Measurements from ENCODE around the gene TP53I11.

Gene TP53I11

DNA sequence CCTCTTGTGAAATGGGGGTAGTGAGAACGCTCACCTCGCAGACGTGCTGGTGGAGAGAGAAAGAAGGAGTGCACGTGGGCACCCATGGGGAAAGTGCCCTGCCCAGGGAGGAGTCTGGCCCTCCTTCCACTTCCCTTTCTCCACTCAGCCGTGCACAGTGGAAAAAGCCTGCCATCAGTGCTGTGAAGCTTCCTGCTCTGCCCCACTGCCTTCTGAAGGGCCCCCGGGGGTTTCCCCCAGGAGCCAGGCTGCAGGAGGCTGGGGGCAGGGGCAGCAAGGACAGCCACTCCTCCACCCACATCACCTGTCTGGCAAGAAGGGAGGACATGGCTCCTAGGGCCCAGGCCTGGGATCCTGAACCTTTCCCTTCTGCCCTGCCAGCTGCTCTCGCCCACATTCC is 7.6 kb downstream of the TP53I11 start:
- Histone ChIP-seq H3K4me1 (peaks cover 100% of the 10 kb centered on the region), H3K4me2 (peak overlapping the region; percentile 99), H3K27ac (peak overlapping the region; percentile 91), H3K36me3 (peaks cover 25% of the 10 kb centered on the region), H3K9ac (peak overlapping the region; percentile 74), H3K27me3 (no peaks in the 10 kb centered on the region), H3K4me3 (peak overlapping the region; percentile 62), H4K20me1 (peaks cover 87% of the 10 kb centered on the region), H3K9me3 (no peaks in the 10 kb centered on the region)
- TF ChIP-seq Cebpa-rat (IDR thresholded peaks at IDR 0.05), result no peak

DNA sequence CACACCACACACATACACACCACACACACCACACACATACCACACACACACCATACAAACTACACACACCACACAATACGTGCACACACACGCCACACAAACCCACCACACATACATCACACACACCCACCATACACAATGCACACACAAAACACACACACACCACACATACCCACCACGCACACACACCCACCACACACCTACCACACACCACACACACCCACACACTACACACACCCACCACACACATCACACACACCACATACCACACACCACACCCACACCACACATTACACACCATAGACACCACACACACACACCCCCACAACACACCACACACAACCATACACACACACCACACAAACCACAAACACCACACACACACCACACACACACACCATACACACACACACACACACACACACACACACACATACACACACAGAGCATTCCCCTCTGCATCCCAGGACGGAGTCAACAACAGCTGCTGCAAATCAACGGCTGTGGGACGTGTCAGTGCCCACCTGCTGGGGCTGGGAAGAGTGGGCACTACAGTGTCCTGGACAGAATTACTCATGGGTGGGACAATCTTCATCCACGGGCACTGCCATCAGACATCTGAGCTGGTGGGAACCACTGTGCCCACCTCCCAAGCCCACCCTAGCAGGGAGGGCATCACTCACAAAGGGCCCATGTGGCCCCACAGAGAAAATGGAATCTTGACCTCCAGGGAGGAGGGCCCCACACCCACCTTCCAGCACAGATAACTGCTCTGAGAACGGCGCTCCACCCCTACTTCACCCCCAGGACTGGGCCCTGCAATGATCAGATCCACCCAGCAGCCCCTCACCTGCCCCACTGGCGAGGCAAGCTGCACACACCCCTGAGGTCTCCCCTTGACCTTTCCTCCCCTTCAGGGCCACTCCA is 8.4 kb downstream of the TP53I11 start:
- peak overlapping the region; percentile 91 for H3K27ac ChIP-seq
- H3K4me3 ChIP-seq, result peak overlapping the region; percentile 62
- H4K20me1 ChIP-seq, result peaks cover 87% of the 10 kb centered on the region
- peaks cover 100% of the 10 kb centered on the region for H3K4me1 ChIP-seq
- peak overlapping the region; percentile 74 for H3K9ac ChIP-seq
- TF ChIP-seq Cebpa-rat (IDR thresholded peaks at IDR 0.05), result no peak
- no peaks in the 10 kb centered on the region for H3K9me3 ChIP-seq
- peaks cover 33% of the 10 kb centered on the region for H3K36me3 ChIP-seq
- H3K27me3 ChIP-seq, result no peaks in the 10 kb centered on the region
- H3K4me2 ChIP-seq, result peak overlapping the region; percentile 99

DNA sequence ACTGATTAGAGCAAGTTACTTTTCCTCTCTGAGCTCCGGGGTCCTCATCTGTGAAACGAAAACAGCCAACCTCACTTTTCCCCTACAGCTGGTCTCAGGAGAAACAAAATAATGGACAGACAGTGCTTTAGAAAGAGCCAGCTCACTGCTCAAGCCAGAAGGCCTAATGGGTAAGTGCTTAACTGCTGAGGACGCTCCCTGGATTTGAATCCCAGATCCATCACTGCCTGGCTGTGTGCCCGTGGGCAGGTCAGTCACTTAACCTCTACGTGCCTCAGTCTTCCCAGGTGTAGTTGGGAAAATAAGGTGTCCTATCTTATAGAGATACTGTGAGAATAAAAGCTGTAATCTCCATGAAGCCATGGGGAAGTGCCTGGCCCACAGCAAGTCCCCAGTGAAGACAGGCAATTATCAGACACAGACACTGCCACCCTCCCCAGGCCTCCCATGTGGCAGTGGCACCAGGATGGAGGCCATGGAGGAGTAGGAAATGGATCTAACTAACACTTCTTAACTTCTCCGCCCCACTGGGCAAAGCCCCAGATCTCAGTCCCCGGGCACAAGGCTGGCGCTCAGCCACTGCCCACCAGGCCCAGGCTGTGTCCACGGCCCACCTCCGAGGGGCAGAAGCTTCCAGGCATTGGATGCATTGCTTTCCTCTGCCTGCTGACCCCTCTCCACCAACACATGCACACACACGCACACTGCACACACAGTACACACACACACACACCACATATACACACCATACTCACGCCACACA is 9.2 kb downstream of the TP53I11 start:
- Histone ChIP-seq H3K4me2 (peak overlapping the region; percentile 99), H3K36me3 (peaks cover 34% of the 10 kb centered on the region), H3K9me3 (no peaks in the 10 kb centered on the region), H3K4me1 (peaks cover 100% of the 10 kb centered on the region), H3K9ac (peak overlapping the region; percentile 74), H4K20me1 (peaks cover 87% of the 10 kb centered on the region), H3K27ac (peak overlapping the region; percentile 91), H3K27me3 (no peaks in the 10 kb centered on the region), H3K4me3 (peak overlapping the region; percentile 62; the same call in 1 of the 2 replicates)
- no peak for TF ChIP-seq Cebpa-rat (IDR thresholded peaks at IDR 0.05)

DNA sequence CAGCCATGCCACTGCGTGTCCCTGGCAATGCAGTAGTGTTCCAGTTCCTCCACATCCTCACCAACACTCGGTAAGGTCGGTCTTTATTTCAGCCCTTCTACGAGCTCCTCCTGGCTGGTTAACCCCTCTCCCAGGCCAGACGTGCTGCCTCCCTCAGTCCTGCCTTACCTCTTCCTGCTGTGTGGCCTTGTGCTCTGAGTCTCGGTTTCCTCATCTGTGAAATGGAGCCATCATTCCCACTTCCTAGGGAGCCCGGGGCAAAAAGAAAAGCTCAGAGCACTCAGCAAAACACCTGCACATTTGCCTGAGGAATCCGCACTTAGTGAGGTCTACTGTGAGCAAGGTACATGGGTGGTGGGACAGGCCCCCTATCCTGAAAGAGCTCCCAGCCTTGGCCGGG is 9.8 kb downstream of the TP53I11 start:
- Histone ChIP-seq H3K27ac (peak overlapping the region; percentile 91), H3K4me1 (peaks cover 99% of the 10 kb centered on the region), H3K36me3 (peaks cover 39% of the 10 kb centered on the region), H4K20me1 (peaks cover 87% of the 10 kb centered on the region), H3K4me3 (peak overlapping the region; percentile 62; the same call in 1 of the 2 replicates), H3K9me3 (no peaks in the 10 kb centered on the region), H3K4me2 (peak overlapping the region; percentile 99), H3K27me3 (no peaks in the 10 kb centered on the region), H3K9ac (peak overlapping the region; percentile 74)
- TF ChIP-seq Cebpa-rat (IDR thresholded peaks at IDR 0.05), result no peak

DNA sequence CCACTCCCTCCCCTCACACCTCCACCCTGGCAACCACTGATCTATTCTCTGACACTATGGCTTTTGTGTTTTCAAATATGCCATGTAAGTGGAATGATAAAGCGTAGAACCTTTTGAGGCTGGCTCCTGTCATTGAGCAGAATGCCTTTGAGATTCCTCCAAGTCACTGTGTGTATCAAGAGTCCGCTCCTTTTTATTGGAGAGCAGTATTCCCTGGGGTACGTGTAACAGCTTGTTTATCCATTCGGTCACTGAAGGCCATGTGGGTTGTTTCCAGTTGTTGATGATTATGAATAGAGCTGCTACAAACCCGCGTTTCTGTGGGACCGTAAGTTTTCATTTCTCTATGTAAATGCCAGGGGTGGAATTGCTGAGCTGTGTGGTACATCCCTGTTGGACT is 10.3 kb downstream of the TP53I11 start:
- H3K27me3 ChIP-seq, result no peaks in the 10 kb centered on the region
- peaks cover 40% of the 10 kb centered on the region for H3K36me3 ChIP-seq
- H3K27ac ChIP-seq, result peak overlapping the region; percentile 91
- peaks cover 84% of the 10 kb centered on the region for H4K20me1 ChIP-seq
- peak overlapping the region; percentile 74 for H3K9ac ChIP-seq
- peaks cover 95% of the 10 kb centered on the region for H3K4me1 ChIP-seq
- H3K4me3 ChIP-seq, result no peak overlapping the region
- no peak for TF ChIP-seq Cebpa-rat (IDR thresholded peaks at IDR 0.05)
- no peaks in the 10 kb centered on the region for H3K9me3 ChIP-seq
- H3K4me2 ChIP-seq, result peak overlapping the region; percentile 99

DNA sequence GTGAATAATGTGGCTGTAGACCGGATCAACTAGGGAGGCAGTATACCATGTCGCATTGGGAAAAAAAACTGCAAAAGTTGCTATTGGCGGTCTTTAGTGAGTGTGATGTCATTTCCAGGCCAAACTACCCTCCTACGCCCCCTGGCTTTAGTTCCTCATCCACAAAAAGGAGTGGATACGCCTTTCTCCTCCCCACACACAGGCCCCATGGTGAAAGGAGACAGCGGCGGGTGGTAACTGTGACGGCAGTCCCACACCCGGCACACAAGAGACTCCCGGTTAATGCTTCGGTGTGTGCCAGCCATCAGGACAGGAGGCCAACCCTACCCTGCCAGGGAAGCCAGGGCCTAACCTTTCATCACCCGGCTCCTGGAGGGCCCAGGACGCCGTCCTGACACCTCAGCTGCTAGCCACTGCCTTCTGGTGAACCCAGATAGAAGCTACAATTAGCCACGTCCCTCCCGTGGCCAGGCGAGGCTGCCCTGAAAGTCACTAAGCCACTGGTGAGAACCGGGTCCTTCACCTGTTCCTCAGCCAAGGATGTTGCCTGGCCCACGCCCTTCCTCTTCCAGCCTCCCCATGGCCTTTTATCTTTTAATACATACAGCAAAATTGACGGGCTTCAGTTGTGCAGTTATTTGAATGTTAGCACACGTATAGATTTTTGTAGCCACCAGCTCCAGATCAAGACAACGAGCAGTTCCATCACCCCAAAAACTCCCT is 10.8 kb downstream of the TP53I11 start:
- no peaks in the 10 kb centered on the region for H3K27me3 ChIP-seq
- peak overlapping the region; percentile 99 for H3K4me2 ChIP-seq
- no peaks in the 10 kb centered on the region for H3K9me3 ChIP-seq
- peaks cover 89% of the 10 kb centered on the region for H3K4me1 ChIP-seq
- H3K36me3 ChIP-seq, result peaks cover 45% of the 10 kb centered on the region
- no peak for TF ChIP-seq Cebpa-rat (IDR thresholded peaks at IDR 0.05)
- peak overlapping the region; percentile 74 for H3K9ac ChIP-seq
- H3K4me3 ChIP-seq, result no peak overlapping the region
- peak overlapping the region; percentile 91 for H3K27ac ChIP-seq
- peaks cover 84% of the 10 kb centered on the region for H4K20me1 ChIP-seq

DNA sequence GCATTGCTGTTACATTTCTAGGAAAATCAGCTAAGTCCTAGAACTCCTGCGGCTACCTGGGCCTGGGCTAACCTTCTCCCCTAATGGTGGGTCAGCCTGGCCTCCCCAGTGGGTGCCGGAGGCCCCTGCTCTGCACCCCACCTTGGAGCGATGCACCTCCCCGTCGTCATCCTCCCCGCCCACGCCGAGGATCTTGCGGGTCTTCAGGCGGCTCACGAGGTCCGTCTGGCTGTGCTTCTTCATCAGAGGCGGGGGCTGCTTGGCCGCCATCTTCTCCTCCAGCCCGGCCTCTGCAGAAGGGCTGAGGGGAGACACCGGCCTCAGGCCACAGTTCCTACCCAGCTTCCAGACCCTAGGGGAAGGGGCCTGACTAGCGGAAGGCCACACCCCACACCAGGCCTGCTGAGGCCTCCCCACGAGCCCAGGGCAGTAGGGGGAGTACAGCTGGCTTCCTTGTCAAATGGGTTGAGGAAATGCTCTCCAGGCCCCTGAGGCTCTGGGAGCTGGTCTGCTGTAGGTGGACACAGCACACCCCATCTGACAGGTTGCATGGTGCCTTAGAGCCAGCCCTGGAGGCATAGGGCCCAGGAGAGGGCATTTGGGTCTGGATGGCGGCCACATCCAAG is 12.5 kb downstream of the TP53I11 start:
- peaks cover 72% of the 10 kb centered on the region for H3K4me1 ChIP-seq

DNA sequence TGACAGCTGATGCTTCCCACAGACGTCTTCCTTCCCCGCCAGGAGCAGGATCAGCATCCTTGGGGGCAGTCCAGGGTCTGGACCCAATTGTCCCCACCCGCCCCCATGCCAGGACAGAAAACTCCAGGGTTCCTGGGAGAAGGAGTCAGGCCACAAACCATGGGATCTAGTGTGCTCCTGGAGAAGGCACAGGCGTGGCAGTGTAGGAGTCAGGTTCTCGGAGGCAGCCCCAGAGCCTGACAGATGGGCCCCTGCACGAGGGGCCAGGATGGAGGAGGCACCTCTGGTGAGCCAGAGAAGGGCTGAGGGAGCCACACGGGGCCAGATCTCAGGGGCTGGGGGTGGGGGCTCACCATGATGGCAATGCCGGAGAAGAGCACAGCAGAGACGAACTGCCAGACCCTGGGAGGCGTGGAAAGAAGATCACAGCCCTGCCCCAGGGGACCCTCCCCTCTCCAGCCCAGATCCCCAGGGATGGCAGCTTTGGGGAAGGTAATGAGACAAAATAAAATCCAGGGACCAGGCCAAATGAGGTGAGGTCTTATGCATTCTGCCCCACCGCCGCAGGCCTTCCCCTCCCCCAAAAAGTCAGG is 13.6 kb downstream of the TP53I11 start:
- Histone ChIP-seq H3K27me3 (no peaks in the 10 kb centered on the region), H3K36me3 (peaks cover 71% of the 10 kb centered on the region), H3K27ac (no peak overlapping the region), H3K9me3 (no peaks in the 10 kb centered on the region), H3K4me1 (peaks cover 61% of the 10 kb centered on the region), H4K20me1 (peaks cover 84% of the 10 kb centered on the region), H3K9ac (no peak overlapping the region), H3K4me2 (peak overlapping the region; percentile 99), H3K4me3 (no peak overlapping the region)
- no peak for TF ChIP-seq Cebpa-rat (IDR thresholded peaks at IDR 0.05)

More for the DNA sequence above, 12.5 kb downstream of the TP53I11 start:
- TF ChIP-seq Cebpa-rat (IDR thresholded peaks at IDR 0.05), result no peak
- Histone ChIP-seq H3K9me3 (no peaks in the 10 kb centered on the region), H3K27ac (peak overlapping the region; percentile 65), H3K4me2 (peak overlapping the region; percentile 99), H4K20me1 (peaks cover 81% of the 10 kb centered on the region), H3K27me3 (no peaks in the 10 kb centered on the region), H3K4me3 (no peak overlapping the region), H3K36me3 (peaks cover 62% of the 10 kb centered on the region), H3K9ac (0 out of 2 replicates have a peak overlapping the region, but pooled peaks have one; percentile 34)

DNA sequence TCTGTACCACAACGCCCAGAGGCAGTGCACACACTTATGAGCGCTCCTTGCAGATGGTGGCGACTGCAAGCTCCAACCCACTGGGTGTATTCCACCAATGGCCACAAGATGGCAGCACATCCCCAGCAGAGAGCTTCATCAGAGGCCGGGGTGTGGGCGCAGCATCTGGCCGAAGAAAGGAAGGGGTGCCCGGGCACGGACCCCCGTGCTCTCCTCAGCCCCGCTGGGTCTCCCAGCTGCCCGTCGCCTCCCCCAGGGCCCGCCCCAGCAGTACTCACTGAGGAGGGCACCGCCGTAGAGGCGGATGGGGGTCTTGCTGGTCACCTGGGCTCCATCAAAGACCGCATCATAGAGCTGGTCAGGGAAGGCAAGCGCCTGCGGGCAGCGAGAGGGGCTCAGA is 14.2 kb downstream of the TP53I11 start:
- Histone ChIP-seq H4K20me1 (peaks cover 84% of the 10 kb centered on the region), H3K27me3 (no peaks in the 10 kb centered on the region), H3K4me3 (no peak overlapping the region), H3K4me1 (peaks cover 56% of the 10 kb centered on the region), H3K27ac (no peak overlapping the region), H3K9me3 (no peaks in the 10 kb centered on the region), H3K36me3 (peaks cover 71% of the 10 kb centered on the region), H3K9ac (no peak overlapping the region), H3K4me2 (peak overlapping the region; percentile 99)
- TF ChIP-seq Cebpa-rat (IDR thresholded peaks at IDR 0.05), result no peak
